Tibial nerve (tissue), 4 donors: Measurements from ENCODE around the gene CFAP92.

ENCODE experiments used
- EP300 ChIP-seq, 2 donors: sonication (generic); formaldehyde crosslinking; IDR thresholded peaks; one replicate each; pipeline ENCODE4 v1.6.1; 2017; ENCODE audit warnings: antibody characterized with exemption in 2 of 2, mild to moderate bottlenecking in 1 of 2
- POLR2A ChIP-seq, 2 donors: fragments of 450-650 bp; IDR thresholded peaks; one replicate each; pipeline ENCODE4 v1.6.1; 2017; ENCODE audit warnings: antibody characterized with exemption in 2 of 2, mild to moderate bottlenecking in 2 of 2, moderate library complexity in 2 of 2
- TF ChIP-seq, protein P1 (sequence below), 5 experiments: fragments of 200-600 bp in 3 of 5; fragments of 450-650 bp in 2 of 5; sonication (generic) in 3 of 5; IDR thresholded peaks; one replicate each; pipeline ENCODE4 v1.5.1; 2016 to 2019; ENCODE audit warnings: antibody characterized with exemption in 5 of 5, mild to moderate bottlenecking in 3 of 5, moderate library complexity in 2 of 5

DNA sequence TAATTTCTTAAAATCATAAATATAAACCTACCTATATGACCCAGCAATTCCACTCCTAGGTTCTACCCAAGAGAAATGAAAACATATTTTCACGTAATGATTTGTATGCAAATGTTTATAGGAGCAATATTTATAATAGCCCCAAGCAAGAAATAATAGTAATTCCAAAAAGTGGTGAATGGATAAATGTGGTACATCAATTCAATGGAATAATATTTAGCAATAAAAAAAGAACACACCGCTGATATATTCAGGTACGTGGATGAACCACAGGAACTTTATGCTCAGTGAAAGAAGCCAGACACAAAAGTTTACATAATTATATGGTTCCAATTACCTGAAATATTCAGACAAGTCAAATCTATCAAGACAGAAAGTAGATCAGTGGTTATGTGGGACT, 64.5 kb downstream of the CFAP92 start:
- TF ChIP-seq, protein P1, sequence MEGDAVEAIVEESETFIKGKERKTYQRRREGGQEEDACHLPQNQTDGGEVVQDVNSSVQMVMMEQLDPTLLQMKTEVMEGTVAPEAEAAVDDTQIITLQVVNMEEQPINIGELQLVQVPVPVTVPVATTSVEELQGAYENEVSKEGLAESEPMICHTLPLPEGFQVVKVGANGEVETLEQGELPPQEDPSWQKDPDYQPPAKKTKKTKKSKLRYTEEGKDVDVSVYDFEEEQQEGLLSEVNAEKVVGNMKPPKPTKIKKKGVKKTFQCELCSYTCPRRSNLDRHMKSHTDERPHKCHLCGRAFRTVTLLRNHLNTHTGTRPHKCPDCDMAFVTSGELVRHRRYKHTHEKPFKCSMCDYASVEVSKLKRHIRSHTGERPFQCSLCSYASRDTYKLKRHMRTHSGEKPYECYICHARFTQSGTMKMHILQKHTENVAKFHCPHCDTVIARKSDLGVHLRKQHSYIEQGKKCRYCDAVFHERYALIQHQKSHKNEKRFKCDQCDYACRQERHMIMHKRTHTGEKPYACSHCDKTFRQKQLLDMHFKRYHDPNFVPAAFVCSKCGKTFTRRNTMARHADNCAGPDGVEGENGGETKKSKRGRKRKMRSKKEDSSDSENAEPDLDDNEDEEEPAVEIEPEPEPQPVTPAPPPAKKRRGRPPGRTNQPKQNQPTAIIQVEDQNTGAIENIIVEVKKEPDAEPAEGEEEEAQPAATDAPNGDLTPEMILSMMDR (IDR thresholded peaks at IDR 0.05): no peak
- TF ChIP-seq POLR2A (IDR thresholded peaks at IDR 0.05): no peak
- TF ChIP-seq EP300 (IDR thresholded peaks at IDR 0.05): no peak
